Mesodermal cell (in vitro differentiated cells): ENCODE results near the gene MYL11.

ENCODE experiments used
- H3K27ac ChIP-seq: 2 replicates; pipeline ENCODE4 v1.7.0; 2013; ENCODE audit warnings: mild to moderate bottlenecking, low read depth, low read length, moderate library complexity; ENCODE audit not compliant: severe bottlenecking
- H3K36me3 ChIP-seq: 2 replicates; pipeline ENCODE4 v1.7.1; 2013; ENCODE audit warnings: mild to moderate bottlenecking, low read length, moderate library complexity; ENCODE audit not compliant: control insufficient read depth, insufficient read depth
- H3K4me1 ChIP-seq: one replicate; pipeline ENCODE4 v1.7.1; 2013; ENCODE audit warnings: mild to moderate bottlenecking, low read length; ENCODE audit not compliant: insufficient read depth, control insufficient read depth, poor library complexity, severe bottlenecking
- H3K4me3 ChIP-seq: 2 replicates; pipeline ENCODE4 v1.7.0; 2013; ENCODE audit warnings: low read length, control low read depth, mild to moderate bottlenecking; ENCODE audit not compliant: insufficient read depth, poor library complexity, severe bottlenecking; ENCODE audit errors: extremely low read depth
- H3K9me3 ChIP-seq: 2 replicates; pipeline ENCODE4 v1.7.1; 2013; ENCODE audit warnings: mild to moderate bottlenecking, low read length, moderate library complexity; ENCODE audit not compliant: control insufficient read depth
- WGBS, 2 experiments: methylation state at CpG; one replicate each; pipeline ENCODE4 v1.1.5; 2013; ENCODE audit warnings: missing lambda C conversion rate in 2 of 2; ENCODE audit not compliant: insufficient coverage in 2 of 2; 5-methylcytosine and 5-hydroxymethylcytosine counted together

Gene MYL11

GRCh38 chr16:30346286-30346685, 28.3 kb upstream of the MYL11 start:
- Histone ChIP-seq H3K27ac (no peak overlapping the region), H3K4me1 (no peaks in the 10 kb centered on the region), H3K4me3 (no peak overlapping the region), H3K36me3 (peaks cover 21% of the 10 kb centered on the region), H3K9me3 (no peaks in the 10 kb centered on the region)
- 93 to 96% methylated on average over 3 of the region's 3 CpGs for WGBS, 2 experiments

DNA sequence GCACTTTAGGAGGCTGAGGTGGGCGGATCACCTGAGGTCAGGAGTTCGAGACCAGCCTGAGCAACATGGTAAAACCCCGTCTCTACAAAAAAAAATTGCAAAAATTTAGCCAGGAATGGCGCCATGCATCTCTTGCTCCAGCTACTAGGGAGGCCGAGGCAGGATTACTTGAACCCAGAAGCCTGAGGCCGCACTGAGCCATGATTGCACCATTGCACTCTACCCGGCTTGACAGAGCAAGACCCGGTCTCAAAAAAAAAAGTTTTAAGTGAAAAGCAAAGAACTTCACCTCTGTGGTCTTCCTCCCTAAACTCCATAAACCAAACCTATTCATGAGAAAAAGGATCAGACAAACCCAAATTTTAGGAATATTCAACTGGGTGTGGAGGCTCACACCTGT, 26.5 kb upstream of the MYL11 start:
- no peaks in the 10 kb centered on the region for H3K9me3 ChIP-seq
- WGBS, 2 experiments: 94 to 99% methylated on average over 7 to 8 of the region's 8 CpGs
- H3K4me1 ChIP-seq: no peaks in the 10 kb centered on the region
- H3K4me3 ChIP-seq: no peak overlapping the region
- H3K36me3 ChIP-seq: peaks cover 39% of the 10 kb centered on the region
- no peak overlapping the region for H3K27ac ChIP-seq

GRCh38 chr16:30348929-30349328, 25.7 kb upstream of the MYL11 start:
- no peak overlapping the region for H3K4me3 ChIP-seq
- 97 to 100% methylated on average over 2 to 3 of the region's 7 CpGs for WGBS, 2 experiments
- H3K4me1 ChIP-seq: no peaks in the 10 kb centered on the region
- no peak overlapping the region for H3K27ac ChIP-seq
- H3K9me3 ChIP-seq: no peaks in the 10 kb centered on the region
- H3K36me3 ChIP-seq: peaks cover 47% of the 10 kb centered on the region

- no peaks in the 10 kb centered on the region for H3K9me3 ChIP-seq
- WGBS, 2 experiments: 100% methylated on average over 2 of the region's 3 CpGs
- peaks cover 50% of the 10 kb centered on the region for H3K36me3 ChIP-seq
These were observed 24.9 kb upstream of the MYL11 start for GRCh38 chr16:30349675-30350074.

GRCh38 chr16:30350134-30350871, 24.3 kb upstream of the MYL11 start:
- H3K4me1 ChIP-seq: no peaks in the 10 kb centered on the region
- 92 to 93% methylated on average over 1 to 3 of the region's 3 CpGs for WGBS, 2 experiments
- H3K4me3 ChIP-seq: no peak overlapping the region
- H3K9me3 ChIP-seq: no peaks in the 10 kb centered on the region
- H3K36me3 ChIP-seq: peaks cover 50% of the 10 kb centered on the region
- H3K27ac ChIP-seq: no peak overlapping the region

More at GRCh38 chr16:30349675-30350074, 24.9 kb upstream of the MYL11 start:
- Histone ChIP-seq H3K4me1 (no peaks in the 10 kb centered on the region), H3K4me3 (no peak overlapping the region), H3K27ac (no peak overlapping the region)

GRCh38 chr16:30351001-30351441, 23.6 kb upstream of the MYL11 start:
- Histone ChIP-seq H3K36me3 (peaks cover 50% of the 10 kb centered on the region), H3K27ac (no peak overlapping the region), H3K4me3 (no peak overlapping the region), H3K9me3 (no peaks in the 10 kb centered on the region), H3K4me1 (peaks cover 6% of the 10 kb centered on the region)
- 95 to 98% methylated on average over 15 of the region's 15 CpGs for WGBS, 2 experiments

DNA sequence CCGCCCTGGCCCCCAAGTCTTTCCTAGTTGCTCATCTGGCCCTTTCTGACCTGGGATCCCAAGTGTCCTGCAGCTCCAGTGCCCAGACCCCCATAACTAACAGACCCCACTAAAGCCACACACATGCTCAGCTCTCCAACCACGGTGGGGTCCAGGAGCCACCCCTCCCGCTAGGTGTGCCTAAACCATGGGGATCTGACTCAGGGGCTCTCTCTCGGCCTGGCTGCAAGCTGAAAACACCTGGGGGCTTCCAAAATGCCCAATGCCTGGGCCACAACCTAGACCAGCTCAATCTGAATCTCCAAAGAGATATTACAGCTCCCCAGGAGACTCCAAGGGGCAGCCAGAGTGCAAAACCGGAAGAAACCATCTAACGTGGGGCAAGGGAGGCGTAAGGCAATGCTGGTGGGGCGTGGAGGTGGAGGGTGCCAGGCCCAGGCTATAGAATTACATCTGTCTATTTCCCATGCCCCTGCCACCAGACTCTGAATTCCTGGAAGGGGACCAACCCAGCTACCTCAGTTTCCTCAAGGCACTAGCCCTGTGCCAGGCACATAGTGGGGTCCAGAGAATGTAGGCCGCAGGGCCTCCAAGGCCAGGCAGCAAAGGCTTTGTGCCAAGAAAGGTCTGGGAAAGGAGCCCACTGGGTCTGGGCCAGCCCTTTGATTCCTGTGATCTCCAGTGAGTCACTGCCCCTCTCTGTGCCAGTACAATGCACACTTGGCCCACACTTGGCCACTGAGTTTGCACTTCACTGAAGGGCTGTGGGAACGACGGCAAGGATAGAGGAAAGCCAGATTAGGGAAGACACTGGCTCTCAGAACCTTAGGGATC, 22.8 kb upstream of the MYL11 start:
- Histone ChIP-seq H3K9me3 (no peaks in the 10 kb centered on the region), H3K4me3 (no peak overlapping the region), H3K36me3 (peaks cover 56% of the 10 kb centered on the region), H3K4me1 (peaks cover 13% of the 10 kb centered on the region), H3K27ac (no peak overlapping the region)
- WGBS, 2 experiments: 95 to 98% methylated on average over 10 to 11 of the region's 11 CpGs

DNA sequence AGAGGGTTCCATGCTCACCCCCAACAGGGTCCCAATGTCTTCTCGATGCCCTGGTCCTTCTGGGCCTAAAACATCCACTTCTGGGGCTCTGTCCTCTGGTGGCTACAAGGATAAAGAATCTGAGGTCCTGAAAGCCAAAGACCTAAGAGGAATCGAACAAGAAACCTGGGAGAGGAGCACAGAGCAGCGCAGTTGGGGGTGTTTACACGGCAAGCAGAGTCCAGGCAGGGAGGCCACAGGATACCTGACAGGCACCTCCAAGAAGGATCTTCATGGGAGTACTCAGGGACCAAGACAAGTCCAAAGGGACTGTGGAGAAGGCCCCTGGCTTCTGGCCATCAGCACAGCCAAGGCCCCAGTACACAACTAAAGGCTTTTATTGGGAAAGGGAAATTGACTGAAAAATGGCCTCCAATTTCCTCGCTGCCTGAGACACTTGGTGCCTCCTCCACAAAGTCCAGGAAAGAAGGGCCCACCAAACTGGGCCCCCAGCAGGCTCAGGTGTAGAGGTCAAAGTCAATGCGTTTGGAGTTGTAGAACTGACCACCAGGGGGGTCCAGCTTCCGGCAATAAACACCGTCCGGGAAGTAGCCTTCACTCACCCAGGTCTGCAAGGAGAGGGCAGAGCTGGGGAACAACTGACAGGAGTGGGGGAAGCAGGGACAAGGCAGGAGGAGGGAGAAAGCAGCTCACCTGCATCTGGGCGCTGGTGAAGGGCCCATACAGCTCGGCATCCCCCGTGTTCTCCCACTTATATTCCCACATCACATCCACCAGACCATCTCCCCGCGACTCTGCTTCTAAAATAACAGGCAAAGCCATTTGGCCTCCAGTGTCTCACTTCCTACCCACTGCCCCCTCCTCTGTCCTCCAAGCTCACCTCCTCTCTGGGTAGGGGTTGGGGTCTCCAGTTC, 21.9 kb upstream of the MYL11 start:
- no peak overlapping the region for H3K27ac ChIP-seq
- H3K4me3 ChIP-seq: no peak overlapping the region
- peaks cover 65% of the 10 kb centered on the region for H3K36me3 ChIP-seq
- H3K9me3 ChIP-seq: no peaks in the 10 kb centered on the region
- WGBS, 2 experiments: 95% methylated on average over 7 to 11 of the region's 14 CpGs
- peaks cover 13% of the 10 kb centered on the region for H3K4me1 ChIP-seq

DNA sequence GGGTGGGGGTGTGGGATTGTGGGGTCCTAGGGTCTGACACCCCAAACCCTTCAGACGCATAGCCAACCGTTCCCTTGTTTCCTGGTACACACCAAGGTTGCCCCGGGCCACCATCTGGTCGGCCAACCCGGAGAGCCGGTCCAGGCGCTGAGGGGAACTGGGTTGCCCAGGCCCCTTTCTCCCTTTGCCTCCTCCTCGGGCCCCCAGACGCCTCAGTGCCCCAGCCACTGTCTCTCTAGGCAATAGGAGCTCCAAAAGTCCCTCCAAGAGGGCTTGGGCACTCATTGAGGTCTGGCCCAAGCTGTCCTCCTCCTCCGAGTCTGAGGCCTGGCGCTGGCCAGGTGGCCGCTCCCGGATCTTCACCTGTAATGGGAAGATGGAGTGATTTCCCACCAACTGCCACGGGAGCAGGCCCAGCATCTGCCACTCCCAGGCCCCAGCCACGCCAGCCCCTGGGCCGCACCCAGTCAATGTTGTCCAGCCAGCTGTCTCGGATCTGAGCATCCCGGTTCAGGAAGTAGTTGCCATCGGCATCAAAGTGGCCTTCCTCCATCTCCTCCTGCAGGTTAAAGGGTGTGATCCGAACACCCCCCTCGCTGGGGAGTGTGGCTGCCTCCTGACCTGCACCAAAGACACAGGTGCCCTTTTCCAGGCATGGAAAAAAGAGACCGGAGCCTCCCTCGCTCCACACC, 21.0 kb upstream of the MYL11 start:
- peaks cover 73% of the 10 kb centered on the region for H3K36me3 ChIP-seq
- peaks cover 13% of the 10 kb centered on the region for H3K4me1 ChIP-seq
- H3K9me3 ChIP-seq: no peaks in the 10 kb centered on the region
- no peak overlapping the region for H3K27ac ChIP-seq
- H3K4me3 ChIP-seq: peak overlapping the region; percentile 94
- 95 to 98% methylated on average over 19 to 21 of the region's 23 CpGs for WGBS, 2 experiments
